T-helper 17 cell (primary cell): ENCODE results near the gene ATG3. TPM values are rescaled to one million over a fixed set of nuclear protein-coding genes. Genes with fewer than 3 reads are reported as not detected.

Experiments used
- ATAC-seq: fragments of 150-1000 bp; cut with Tn5 transposase; 2 replicates; pipeline ENCODE4 v1.10.0; 2021; ENCODE audit warnings: mild to moderate bottlenecking, moderate library complexity
- DNase-seq, 3 donors: peaks; one replicate each; pipeline versions ENCODE4 v3.0.0 to v3.0.0-alpha.2; 2020 to 2021
- H3K9me3 ChIP-seq: one replicate; pipeline ENCODE4 v1.7.0; 2013; ENCODE audit warnings: low read length, mild to moderate bottlenecking; ENCODE audit not compliant: control insufficient read depth, poor library complexity, severe bottlenecking
- H3K27ac Mint-ChIP-seq: one replicate; pipeline ENCODE4 v1.8.0; 2022; ENCODE audit warnings: mild to moderate bottlenecking, moderate library complexity, mixed read lengths
- H3K27me3 Mint-ChIP-seq: one replicate; pipeline ENCODE4 v1.8.0; 2022; ENCODE audit warnings: mixed read lengths
- H3K36me3 Mint-ChIP-seq: one replicate; pipeline ENCODE4 v1.8.0; 2022; ENCODE audit warnings: low read depth, mixed read lengths
- H3K4me1 Mint-ChIP-seq: one replicate; pipeline ENCODE4 v1.8.0; 2022; ENCODE audit warnings: mild to moderate bottlenecking, mixed read lengths
- H3K4me3 Mint-ChIP-seq: one replicate; pipeline ENCODE4 v1.8.0; 2022; ENCODE audit warnings: mild to moderate bottlenecking, moderate library complexity, mixed read lengths
- total RNA-seq, 4 donors: library from RNA in 2 of 4; stranded (reverse) in 2 of 4; gene quantifications; one replicate each; pipeline ENCODE4 v1.2.3 and lab custom pipeline; 2022 to 2026

ATG3 gene
- total RNA-seq, 2 donors from 2014 or later = 45.9 to 46.2 TPM

DNA sequence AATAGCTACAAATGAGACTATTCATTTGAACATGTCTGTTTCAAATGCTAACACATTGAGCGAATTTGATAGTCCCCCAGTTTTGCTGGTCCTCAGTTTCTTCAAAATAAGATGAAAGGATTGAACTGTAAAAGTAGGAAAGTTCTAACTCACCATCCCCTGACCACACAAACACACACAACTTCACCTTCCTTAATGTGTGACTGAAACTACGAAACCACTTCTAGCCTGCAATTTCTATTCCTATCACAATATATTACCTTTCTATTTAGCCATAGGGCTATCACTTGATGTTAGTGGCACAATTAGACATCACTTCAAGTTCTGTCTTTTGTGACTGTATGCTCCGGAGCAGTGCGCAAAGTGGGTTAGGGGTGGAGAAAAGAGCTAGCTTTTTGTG lies 77.4 kb downstream of the ATG3 start:
- Mint-ChIP-seq H3K4me1 (peaks cover 44% of the 10 kb centered on the region), H3K4me3 (no peak overlapping the region), H3K27me3 (no peaks in the 10 kb centered on the region), H3K27ac (no peak overlapping the region), H3K36me3 (peaks cover 6% of the 10 kb centered on the region)
- ATAC-seq (no peak), DNase-seq (no peak)
- no peaks in the 10 kb centered on the region for H3K9me3 ChIP-seq

- DNase-seq = no peak
- H3K4me1 Mint-ChIP-seq = peaks cover 43% of the 10 kb centered on the region
- H3K36me3 Mint-ChIP-seq = peaks cover 4% of the 10 kb centered on the region
- peak overlapping the region; percentile 51 for H3K4me3 Mint-ChIP-seq
- no peaks in the 10 kb centered on the region for H3K9me3 ChIP-seq
- peak overlapping the region; percentile 83 for H3K27ac Mint-ChIP-seq
- H3K27me3 Mint-ChIP-seq = no peaks in the 10 kb centered on the region
- ATAC-seq = no peak
Observed at GRCh38 chr3:112482675-112483074, 79.1 kb downstream of the ATG3 start.

Other genes starting within 250 kb of the ATG3 start
- 1 to 10 TPM; 1.7 to 2.8 TPM for gene CD200, start 228.8 kb downstream of the ATG3 start, total RNA-seq
- gene BTLA, start 62.5 kb downstream of the ATG3 start, total RNA-seq = 10 to 100 TPM in 1 of 2 donors, 1 to 10 TPM in 1; 9.4 to 16.0 TPM
- 1 to 10 TPM; 7.6 to 8.6 TPM for gene SLC35A5, start 83 bp upstream of the ATG3 start, total RNA-seq
- gene CCDC80, start 79.2 kb upstream of the ATG3 start, total RNA-seq = not detected